ENCODE results near the gene PDE6A. TPM values are rescaled to one million over a fixed set of nuclear protein-coding genes. Genes with fewer than 3 reads are reported as not detected.

Gene PDE6A
- total RNA-seq, 1 donor = not detected

- TF ChIP-seq, protein P1, sequence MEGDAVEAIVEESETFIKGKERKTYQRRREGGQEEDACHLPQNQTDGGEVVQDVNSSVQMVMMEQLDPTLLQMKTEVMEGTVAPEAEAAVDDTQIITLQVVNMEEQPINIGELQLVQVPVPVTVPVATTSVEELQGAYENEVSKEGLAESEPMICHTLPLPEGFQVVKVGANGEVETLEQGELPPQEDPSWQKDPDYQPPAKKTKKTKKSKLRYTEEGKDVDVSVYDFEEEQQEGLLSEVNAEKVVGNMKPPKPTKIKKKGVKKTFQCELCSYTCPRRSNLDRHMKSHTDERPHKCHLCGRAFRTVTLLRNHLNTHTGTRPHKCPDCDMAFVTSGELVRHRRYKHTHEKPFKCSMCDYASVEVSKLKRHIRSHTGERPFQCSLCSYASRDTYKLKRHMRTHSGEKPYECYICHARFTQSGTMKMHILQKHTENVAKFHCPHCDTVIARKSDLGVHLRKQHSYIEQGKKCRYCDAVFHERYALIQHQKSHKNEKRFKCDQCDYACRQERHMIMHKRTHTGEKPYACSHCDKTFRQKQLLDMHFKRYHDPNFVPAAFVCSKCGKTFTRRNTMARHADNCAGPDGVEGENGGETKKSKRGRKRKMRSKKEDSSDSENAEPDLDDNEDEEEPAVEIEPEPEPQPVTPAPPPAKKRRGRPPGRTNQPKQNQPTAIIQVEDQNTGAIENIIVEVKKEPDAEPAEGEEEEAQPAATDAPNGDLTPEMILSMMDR (IDR thresholded peaks at IDR 0.05; ENCODE audit: insufficient read depth, low read length) = no peak
- no peak overlapping the region for H3K4me3 ChIP-seq (ENCODE audit: low read depth, low read length)
- DNase-seq (ENCODE audit: low read depth) = no peak
Observed at GRCh38 chr5:149911031-149911430, 33.6 kb downstream of the PDE6A start.

- H3K4me3 ChIP-seq (ENCODE audit: low read depth, low read length) = no peak overlapping the region
- TF ChIP-seq, protein P1 (IDR thresholded peaks at IDR 0.05; ENCODE audit: insufficient read depth, low read length) = no peak
- no peak for DNase-seq (ENCODE audit: low read depth)
Observed at GRCh38 chr5:149907828-149908227, 36.8 kb downstream of the PDE6A start.

GRCh38 chr5:149904977-149905376, 39.6 kb downstream of the PDE6A start:
- DNase-seq (ENCODE audit: low read depth) = no peak
- TF ChIP-seq, protein P1 (IDR thresholded peaks at IDR 0.05; ENCODE audit: insufficient read depth, low read length) = no peak
- no peak overlapping the region for H3K4me3 ChIP-seq (ENCODE audit: low read depth, low read length)

- no peak for DNase-seq (ENCODE audit: low read depth)
- H3K4me3 ChIP-seq (ENCODE audit: low read depth, low read length) = no peak overlapping the region
Observed at GRCh38 chr5:149904293-149904886, 40.2 kb downstream of the PDE6A start.

GRCh38 chr5:149903404-149903803, 41.2 kb downstream of the PDE6A start:
- DNase-seq (ENCODE audit: low read depth) = no peak
- TF ChIP-seq, protein P1 (IDR thresholded peaks at IDR 0.05; ENCODE audit: insufficient read depth, low read length) = no peak

More at GRCh38 chr5:149904293-149904886, 40.2 kb downstream of the PDE6A start:
- TF ChIP-seq, protein P1 (IDR thresholded peaks at IDR 0.05; ENCODE audit: insufficient read depth, low read length) = no peak

DNA sequence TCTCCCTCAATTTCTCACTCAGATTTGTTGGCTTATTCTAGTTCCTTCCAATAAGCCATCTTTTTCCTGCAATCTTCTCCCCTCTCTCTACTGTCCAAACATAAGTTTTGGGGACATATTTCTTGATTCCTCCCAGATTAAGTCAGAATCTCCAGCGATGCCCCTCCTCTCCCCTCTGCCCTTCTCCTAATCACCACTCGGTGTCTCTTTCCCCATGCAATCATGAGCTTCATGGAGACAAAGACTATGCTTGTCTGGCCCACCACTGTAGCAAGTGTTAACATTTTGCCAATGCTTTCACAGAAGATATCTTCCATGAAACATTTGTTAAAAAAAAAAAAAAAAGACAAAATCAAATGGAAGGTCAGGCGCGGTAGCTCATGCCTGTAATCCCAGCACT, 42.4 kb downstream of the PDE6A start:
- TF ChIP-seq, protein P1 (IDR thresholded peaks at IDR 0.05; ENCODE audit: insufficient read depth, low read length) = no peak
- no peak overlapping the region for H3K4me3 ChIP-seq (ENCODE audit: low read depth, low read length)
- no peak for DNase-seq (ENCODE audit: low read depth)

More at GRCh38 chr5:149903404-149903803, 41.2 kb downstream of the PDE6A start:
- H3K4me3 ChIP-seq (ENCODE audit: low read depth, low read length) = no peak overlapping the region

- no peak for DNase-seq (ENCODE audit: low read depth)
- TF ChIP-seq, protein P1 (IDR thresholded peaks at IDR 0.05; ENCODE audit: insufficient read depth, low read length) = no peak
- no peak overlapping the region for H3K4me3 ChIP-seq (ENCODE audit: low read depth, low read length)
Observed at GRCh38 chr5:149901511-149901910, 43.1 kb downstream of the PDE6A start.

Data from fibroblast of the aortic adventitia (primary cell).